GM19240 (cell line): ENCODE measurements around the gene ARL4A.
"Not testable (repeated sequence)": the region's sequence is repeated elsewhere in the genome, so short reads cannot be mapped to it uniquely, and the experiment has no call there.

Source experiments
- DNase-seq: peaks from one replicate; pipeline ENCODE4 v3.0.0; 2011; ENCODE audit warnings: low spot score; ENCODE audit not compliant: insufficient read length

The ARL4A gene

GRCh38 chr7:12670000-12670729, 17.3 kb upstream of the ARL4A start:
- DNase-seq = no peak

DNA sequence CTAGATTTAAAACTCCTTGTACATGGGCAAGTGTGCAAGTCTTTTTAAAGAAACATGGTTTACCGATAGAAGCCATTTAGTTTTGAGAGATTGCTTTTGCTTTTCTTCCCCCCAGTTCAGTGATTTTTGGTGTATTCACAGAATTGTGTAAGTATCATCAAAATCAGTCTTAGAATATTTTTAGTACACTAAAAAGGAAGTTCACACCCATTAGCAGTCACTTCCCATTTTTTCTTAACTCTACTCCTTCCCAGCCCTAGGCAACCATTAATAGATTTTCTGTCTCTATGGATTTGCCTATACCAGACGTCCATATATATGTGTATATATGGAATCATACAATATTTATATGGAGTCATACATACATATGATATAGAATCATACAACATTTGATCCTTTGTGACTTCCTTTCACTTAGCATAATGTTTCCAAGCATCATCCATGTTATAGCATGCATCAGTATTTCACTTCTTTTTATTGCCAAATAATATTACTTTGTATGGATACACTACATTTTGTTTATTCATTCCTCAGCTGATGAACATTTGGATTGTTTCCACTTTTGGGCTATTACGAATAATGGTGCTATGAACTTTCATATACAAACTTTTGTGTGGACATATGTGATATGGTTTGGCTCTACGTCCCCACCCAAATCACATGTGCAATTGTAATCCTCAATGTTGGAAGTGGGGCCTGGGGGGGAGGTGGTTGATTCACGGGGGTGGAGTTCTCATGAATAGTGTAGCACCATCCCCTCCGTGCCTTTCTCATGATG, 16.5 kb upstream of the ARL4A start:
- DNase-seq = no peak

DNA sequence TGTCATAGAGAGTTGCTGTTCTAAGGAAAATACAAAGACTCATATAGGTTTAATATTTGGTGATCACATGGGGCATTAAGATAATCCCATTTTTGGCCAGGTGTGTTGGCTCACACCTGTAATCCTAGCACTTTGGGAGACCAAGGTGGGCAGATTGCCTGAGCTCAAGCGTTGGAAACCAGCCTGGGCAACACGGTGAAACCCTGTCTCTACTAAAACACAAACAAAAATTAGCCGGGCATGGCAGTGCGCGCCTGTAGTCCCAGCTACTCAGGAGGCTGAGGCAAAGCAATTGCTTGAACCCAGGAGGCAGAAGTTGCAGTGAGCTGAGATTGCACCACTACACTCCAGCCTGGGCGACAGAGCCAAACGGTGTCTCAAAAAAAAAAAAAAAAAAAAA, 14.0 kb upstream of the ARL4A start:
- DNase-seq = not testable (repeated sequence)

DNA sequence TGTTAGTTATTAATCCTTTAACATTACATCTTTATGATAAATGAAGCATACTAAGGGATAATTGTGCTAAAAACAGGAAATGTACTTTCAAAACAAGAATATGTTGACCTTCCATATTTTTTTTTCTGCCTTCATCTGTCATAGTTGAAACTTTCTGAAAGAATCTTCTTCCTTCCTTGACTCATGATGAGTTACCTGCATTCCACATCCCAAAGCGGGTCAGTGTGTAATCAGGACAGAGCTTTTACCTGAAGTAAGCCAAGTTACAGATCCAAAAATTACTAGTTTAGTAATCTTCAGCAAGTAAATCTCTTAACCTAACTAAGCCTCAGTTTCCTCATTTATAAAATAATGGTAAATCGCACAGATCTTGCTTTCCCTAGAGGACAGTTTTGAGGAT, 13.4 kb upstream of the ARL4A start:
- no peak for DNase-seq

- no peak for DNase-seq
Measured at GRCh38 chr7:12674861-12675260, 12.6 kb upstream of the ARL4A start.

DNA sequence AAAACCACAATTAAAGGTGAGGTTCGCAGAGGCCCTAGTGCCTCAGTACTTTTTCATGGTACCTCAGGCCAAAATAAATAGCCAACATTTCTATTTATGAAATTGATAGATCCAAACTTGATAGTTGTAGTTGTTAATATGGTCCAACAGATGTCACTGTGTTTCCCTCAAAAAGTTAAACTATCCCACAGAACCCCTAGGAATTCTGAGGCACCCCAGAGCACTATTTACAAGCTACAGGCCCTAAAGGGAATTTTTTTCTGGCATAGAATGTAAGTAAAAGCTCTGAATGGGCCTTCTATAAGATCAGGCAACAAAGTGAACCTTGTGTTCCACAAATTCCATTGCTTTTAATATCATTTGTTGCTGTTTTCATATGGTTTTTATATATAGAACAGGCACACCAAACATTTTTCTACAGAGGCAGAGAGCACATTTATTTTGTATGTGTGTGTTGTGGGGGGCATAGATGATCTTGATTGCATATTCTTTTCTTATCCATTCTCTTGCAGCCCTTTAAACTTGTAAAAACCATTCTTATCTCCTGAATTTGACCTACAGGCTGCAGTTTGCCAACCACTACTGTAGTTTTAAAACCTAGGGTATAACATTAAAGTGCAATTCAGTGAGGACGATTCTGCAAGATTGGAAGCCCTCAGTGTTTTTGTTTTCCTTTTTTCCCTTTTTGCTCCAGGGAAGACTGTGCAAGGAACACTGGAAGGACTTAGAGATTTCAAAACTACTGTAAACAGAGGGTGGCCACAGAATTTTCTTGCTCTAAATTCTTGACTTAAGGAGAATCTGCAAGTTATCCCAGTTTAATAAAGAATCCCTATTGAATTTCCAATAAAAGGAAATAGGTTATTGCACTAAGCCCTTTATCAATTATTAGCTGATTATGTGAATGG, 3.5 kb upstream of the ARL4A start:
- no peak for DNase-seq

DNA sequence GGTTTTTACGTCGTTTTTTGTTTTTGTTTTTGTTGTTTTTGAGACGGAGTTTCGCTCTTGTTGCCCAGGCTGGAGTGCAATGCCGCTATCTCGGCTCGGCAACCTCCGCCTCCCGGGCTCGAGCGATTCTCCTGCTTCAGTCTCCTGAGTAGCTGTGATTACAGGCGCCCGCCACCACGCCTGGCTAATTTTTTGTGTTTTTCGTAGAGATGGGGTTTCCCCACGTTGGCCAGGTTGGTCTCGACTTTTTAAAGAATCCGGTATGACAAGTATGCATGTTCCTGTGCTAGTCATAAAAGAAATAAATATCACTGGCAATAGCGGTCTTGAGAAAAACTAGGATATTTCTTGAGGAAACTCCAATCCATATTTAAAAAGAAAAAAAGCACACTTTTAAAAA, 2.7 kb upstream of the ARL4A start:
- DNase-seq = no peak

GRCh38 chr7:12685550-12685949, 1.9 kb upstream of the ARL4A start:
- DNase-seq = no peak

DNA sequence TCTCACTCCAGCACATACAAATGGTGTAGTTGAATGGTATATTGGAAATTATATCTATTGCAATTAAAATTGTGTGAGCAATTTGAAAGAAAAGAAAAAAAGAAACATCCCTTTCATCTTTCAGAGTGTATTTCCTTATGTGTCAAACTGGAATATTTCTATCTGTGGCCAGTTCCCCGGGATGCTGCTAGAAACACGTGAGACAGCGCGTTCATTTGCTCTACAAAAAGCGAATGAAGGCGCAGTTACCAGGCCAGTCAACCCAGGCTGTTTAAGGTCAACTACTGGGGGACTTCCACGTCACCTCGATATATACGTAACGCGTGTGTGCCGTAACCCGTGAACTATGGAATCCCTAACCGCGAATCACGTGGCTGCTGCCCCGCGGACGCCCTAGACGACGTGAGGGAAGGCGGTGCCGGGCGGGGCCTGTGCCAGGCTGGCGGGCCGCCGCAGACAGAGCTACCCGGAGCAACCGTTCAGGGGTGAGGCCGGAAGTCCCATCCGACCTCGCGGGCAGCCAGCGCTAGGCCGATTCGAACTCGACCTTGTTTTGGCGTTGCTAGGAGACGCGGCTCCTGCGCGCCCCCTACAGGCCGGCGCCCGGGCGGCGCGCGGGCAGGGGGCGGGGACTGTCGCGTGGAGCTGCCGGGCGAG, 1.1 kb upstream of the ARL4A start:
- DNase-seq = peak; percentile 46

GRCh38 chr7:12687718-12688171, 312 bp downstream of the ARL4A start:
- DNase-seq = no peak

DNA sequence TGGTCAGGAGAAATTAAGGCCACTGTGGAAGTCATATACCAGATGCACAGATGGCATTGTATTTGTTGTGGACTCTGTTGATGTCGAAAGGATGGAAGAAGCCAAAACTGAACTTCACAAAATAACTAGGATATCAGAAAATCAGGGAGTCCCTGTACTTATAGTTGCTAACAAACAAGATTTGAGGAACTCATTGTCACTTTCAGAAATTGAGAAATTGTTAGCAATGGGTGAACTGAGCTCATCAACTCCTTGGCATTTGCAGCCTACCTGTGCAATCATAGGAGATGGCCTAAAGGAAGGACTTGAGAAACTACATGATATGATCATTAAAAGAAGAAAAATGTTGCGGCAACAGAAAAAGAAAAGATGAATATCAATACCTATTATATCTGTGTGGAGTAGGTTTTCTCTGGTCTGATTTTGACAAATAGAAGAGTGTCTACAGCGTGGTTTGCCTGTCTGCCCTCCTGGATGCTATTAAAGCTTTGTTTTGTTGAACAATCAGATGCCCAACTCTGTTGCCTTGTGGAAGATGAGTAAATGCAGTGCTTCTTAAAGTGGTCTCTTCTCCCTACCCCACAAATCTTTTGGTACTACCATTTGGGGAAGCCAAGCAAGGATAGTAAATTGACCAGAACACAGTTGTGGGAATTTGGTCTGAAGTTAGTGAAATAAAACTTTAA, 1.2 kb downstream of the ARL4A start:
- not testable (repeated sequence) for DNase-seq

- no peak for DNase-seq
Measured at GRCh38 chr7:12689451-12689850, 2.0 kb downstream of the ARL4A start.

DNA sequence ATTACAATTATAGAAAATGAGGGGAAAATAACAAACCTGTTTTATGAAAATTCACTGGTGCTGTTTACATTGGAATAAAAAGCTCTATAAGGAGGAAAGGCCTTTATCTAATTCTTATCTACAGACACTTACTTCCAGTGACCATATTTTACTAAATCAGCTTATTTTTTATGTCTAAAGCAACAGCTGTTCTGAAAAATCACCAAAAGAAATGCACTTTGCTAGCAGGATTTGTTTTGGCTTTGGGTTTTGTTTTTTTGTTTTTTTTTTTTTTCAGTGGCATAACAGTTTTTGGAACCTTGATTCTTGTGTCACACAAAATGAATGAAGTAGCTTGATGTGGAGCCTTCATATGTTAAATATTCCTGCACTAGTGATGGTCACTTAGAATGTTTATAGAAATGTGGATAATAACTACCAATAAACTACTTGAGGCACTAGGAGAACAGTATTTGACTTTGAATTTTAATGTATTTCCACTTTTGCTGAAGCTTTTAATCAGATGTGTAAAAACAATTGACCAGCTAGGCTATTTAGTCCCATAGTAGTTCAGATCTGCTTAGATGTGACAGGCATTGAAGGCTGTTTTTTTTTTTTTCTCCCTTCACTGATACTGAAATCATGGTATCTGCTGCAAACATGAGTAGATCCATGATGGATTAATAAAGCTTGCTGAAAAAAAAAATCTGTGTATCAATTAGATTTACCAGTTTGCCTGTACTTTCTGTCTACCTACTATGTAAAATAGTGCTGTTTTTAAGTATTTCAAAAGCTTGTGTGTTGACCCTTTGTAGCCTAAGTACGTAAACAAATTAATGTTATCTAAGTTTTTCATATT, 2.8 kb downstream of the ARL4A start:
- no peak for DNase-seq

- DNase-seq = not testable (repeated sequence)
Measured at GRCh38 chr7:12691388-12691787, 4.0 kb downstream of the ARL4A start.

DNA sequence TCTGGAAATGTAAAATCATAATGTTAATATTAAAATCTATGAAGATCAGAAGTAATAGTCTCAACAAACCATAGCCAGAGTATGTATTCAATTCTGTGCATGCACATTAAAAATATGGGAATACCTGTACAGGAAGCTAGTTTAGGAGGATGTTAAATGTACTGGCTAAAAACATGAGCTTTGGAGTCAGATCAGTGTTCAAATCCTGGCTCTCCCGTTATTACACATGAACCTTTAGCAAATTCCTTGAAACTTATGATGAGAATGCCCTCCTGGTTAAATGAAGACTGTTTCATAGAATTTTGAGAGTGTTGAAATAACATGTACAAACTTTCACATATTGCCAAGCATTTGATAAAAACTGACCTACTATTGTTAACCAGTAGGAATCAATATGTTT, 4.6 kb downstream of the ARL4A start:
- DNase-seq = no peak

DNA sequence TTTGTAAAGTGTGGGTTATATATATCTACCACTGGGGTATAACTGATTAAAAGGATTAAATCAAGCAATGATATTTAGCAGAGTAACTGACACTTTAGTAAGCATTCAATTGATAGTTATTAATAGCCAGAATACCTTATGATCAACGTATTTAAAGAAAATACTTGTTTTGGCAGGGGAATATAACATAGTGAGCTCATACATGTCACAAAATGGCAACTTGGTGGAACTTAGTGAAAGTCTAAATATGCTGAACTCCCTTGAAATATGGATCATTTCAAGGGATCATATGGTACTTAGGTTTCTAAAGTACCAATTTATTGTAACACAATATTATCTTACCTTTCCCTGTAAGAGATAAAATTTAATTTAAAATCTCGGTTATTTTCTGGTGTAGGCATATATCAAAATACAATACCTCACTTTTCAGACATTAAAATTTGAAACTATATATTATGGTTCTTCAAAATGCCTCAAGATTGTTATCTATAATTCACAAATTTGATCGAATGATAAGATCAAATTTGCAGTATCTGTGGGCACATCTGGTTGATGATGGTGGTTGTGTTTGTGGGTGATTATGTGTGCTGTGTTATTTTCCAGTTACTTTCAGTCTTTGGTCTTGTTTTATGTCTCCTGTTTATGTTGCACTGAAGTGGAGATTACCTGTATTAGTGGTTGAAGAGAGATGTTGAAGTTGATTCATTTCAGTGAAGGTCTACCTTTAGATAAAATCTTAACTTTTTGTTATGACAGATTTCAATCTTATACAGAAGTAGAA, 5.2 kb downstream of the ARL4A start:
- no peak for DNase-seq

DNA sequence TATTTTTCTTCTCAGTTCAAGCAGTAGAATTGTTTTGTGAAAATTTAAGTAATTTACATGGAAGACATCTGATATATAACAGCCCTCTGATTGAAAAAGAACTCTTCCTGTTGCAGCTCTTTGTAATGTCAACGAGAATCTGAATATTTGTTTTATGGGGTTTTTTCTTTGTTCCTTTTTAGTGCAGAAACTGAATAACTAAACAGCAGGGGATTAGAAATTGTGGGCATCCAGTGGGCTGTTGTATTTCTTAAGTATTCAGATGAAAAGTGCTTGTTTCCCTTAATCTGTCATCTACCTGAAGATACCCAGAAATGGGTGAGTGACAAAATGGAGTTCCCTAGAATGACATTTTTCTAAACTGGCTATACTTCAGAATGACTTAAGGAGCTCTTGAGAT, 7.4 kb downstream of the ARL4A start:
- no peak for DNase-seq

DNA sequence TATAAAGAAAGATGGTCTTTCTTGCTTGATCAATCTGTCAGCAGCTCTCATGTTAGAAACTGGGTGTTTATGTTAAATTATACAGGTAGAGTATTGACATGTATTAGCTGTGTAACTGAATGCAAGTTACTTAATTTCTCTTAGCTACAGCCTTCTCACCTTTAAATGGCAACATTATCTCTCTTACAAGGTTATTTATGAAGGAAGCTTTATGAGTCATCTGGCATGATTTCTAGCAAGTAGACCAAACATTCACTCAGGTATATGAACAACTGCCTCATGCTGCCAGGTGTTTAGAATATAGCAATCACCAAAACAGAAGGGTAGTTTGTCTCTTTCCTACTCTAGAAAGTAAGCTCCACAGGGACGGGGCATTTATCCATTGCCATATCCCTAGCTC, 8.5 kb downstream of the ARL4A start:
- DNase-seq = no peak

- DNase-seq = no peak
Measured at GRCh38 chr7:12699299-12699698, 11.9 kb downstream of the ARL4A start.
